ENCODE data around the gene RIBC1.
A peak's percentile ranks its signal among the peaks of the same experiment; 100 is the strongest.
"Not testable (repeated sequence)": the region's sequence is repeated elsewhere in the genome, so short reads cannot be mapped to it uniquely, and the experiment has no call there.

RIBC1 gene

DNA sequence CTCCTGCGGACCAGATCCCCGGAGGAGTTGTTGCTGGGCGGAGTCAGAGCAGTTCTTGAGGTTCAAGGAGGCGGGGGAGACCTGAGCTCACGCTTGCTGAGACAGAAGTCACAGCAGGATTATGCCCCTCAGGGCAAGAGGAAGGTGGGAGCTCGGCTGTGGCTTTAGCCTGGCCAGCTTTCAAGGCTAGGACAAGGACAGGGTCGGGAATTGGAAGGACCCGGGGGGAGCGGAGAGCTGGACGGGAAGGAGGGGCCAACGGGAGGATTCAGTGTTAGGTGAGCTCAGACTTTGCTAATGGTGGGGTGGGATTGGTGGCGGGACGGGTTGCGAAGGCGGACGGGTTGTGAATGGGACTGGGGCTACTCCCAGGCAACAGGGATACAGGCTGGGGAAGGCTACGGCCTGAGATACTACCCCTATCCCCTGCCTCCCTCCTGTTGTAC lies at the start of gene RIBC1:
Gene RIBC1, plus strand, starts transcription at position 13 of the 446 bp plus-strand sequence. CDS start 3,404 bp downstream, outside the sequence.
- DNase-seq = no peak

- no peak for DNase-seq
Observed at GRCh38 chrX:53373307-53373706, 49.4 kb upstream of the RIBC1 start.

DNA sequence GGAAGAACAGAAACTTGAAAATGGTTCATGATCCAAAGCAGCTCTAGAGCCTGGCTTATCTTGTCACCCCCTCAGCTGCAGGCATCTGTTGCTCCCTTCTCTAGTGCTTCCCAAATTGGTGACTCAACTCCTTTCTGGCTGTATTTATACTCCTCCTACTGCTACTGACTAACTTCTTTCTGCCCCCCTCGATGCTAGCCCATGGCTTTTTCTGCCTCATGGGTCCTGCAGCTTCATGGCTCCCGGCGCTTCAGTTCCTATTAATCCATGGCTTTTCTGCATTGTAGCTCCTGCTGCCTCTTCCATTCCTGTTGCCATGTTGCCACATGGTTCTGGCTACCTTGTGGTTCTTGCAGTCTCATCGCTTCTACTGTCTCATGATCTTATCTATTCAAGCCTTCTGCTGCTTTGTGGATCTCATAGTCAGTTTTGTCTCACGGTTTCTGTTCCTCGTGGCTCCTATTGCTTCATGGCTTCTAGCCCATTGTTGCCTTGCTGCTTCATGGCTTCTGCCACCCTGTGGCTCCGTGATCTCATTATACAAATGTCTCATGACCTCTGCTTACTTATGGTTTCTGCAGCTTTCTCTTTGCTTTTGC lies 48.4 kb upstream of the RIBC1 start:
- DNase-seq = no peak

GRCh38 chrX:53374923-53375322 lies 47.8 kb upstream of the RIBC1 start:
- no peak for DNase-seq

- no peak for DNase-seq
Observed at GRCh38 chrX:53376888-53377287, 45.8 kb upstream of the RIBC1 start.

- no peak for DNase-seq
Observed at GRCh38 chrX:53377464-53377863, 45.2 kb upstream of the RIBC1 start.

- DNase-seq = no peak
Observed at GRCh38 chrX:53379008-53379710, 43.5 kb upstream of the RIBC1 start.

- DNase-seq = no peak
Observed at GRCh38 chrX:53379747-53380146, 42.9 kb upstream of the RIBC1 start.

GRCh38 chrX:53383376-53384076 lies 39.1 kb upstream of the RIBC1 start:
- DNase-seq = no peak

DNA sequence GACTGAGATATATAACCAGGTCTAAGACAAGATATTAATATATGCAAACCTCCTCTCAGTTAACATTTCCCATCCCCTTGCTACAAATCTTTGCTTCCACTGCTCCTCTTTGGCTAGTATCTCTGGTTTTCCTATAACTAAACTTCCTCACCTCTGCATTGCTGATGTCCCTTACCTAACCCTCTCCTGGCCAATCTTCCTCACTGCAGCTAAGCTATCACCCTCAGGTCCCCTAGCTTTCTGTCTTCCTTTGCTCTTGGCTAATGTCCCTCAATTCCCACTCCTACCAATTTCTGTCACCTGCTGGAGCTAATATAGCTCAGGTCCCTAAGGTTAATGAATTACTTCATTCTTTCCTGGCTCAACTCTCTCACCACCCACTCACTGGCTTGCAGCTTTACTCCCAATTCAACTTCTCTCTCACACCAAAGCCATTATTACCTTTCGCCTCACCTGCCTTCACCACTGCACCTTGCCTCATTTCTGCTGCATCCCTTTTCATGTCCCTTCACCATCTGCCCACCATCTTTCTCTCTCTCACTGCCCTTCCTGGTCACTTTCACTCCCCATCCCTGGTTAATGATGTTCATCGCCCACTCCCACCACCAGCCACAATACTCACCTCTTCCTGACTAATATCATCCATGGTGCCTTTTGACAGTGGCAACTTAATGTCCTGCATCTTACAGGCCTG lies 26.9 kb upstream of the RIBC1 start:
- no peak for DNase-seq

DNA sequence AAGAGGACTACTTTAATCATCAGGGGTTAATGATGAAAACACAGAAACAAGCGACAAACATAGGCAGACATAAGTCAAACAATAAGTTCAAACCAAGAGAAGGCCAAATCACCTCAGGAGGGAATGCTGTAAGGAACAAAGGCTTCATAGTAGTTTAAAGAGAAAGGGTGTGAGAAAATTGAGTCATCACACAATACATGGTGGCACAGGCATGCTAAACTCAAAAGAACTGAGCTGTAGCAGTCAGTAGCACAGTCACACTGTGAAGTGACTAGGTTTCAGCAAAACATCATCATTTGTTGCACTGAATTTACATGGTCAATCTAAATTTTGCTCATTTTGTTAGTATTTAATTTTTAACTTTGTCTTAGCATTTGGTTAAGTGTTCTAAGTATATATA lies 24.5 kb upstream of the RIBC1 start:
- no peak for DNase-seq

DNA sequence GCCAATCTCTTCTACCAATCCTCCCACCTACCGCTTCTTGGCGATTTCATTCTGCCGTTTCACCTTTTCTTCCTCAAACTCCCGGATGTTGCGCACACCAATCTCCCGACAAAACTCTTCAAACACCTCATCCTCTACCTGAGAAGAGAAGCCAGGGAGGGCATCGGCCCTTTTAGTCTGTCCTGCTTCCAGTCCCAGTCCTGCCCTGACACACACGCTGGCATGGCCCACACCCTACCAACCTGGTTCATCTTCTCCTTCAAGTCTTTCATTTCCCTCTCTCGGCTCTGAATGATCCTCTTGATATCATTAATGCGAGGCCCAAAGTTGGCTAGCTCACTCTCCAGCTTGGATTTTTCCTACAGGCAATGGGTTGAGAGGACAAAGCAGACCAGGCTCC lies 19.1 kb upstream of the RIBC1 start:
- no peak for DNase-seq

GRCh38 chrX:53412446-53412845 lies 10.2 kb upstream of the RIBC1 start:
- no peak for DNase-seq

- DNase-seq = not testable (repeated sequence)
Observed at GRCh38 chrX:53420351-53420750, 2.3 kb upstream of the RIBC1 start.

- DNase-seq = no peak
Observed at GRCh38 chrX:53421125-53421524, 1.5 kb upstream of the RIBC1 start.

GRCh38 chrX:53421772-53422085 lies 944 bp upstream of the RIBC1 start:
- peak; percentile 45 for DNase-seq

DNA sequence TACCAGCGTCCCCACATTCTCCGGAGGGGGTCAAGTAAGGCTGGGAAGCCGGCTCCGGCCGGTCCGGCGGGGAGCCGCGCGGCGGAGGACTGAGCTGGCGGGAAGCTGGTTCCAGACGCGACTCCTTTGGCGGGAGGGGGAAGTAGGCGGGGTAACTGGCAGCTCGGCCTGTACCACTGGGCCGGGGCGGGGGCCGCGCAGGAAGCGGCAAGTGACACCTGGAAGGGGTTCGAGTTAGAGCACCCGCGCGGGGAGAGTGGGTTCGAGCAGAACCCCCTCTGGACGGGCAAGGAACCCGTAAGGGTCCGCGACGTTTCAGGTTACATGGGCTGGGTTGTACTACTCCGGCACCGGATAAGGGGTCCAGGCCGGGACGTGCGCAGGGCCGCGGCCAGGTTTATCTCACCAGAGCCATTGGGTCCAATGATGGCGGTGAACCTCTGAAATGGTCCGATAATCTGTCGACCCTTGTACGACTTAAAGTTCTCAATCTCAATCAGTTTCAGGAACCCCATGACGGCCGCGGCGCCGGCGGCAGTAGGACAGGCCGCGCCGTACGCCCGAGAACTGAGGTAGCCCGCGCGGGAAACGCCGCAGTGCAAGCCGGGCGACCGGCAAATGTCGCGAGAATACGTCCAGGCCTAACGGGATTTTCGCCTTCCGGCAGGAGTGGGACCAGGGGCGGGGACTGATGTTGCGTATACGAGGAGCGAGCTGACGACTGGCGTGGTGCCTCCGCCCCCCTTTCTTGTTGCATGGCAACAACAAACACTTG lies 400 bp upstream of the RIBC1 start, which contains the start of gene SMC1A:
Gene SMC1A, minus strand, starts transcription at position 569 of the 775 bp plus-strand sequence. Its CDS starts 54 bp downstream, at position 515.
- DNase-seq = peak; percentile 98

DNA sequence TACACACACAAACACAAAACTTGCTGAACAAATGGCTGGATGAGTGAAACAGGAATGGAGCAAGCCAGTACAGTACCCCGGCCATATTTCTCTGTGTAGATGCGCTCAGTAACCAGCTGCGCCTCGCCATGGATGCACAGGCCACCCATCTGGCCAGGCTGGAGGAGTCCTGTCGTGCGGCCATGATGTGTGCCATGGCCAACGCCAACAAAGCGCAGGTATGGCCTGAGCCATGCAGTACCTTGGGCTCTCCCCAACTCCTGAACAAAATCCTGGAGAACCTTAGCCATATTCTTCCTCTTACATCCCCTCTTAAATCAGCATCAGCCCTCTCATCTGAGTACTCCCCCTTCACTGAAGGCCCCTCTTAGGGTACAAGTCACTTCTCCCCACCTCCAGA lies 7.1 kb downstream of the RIBC1 start:
- no peak for DNase-seq

DNA sequence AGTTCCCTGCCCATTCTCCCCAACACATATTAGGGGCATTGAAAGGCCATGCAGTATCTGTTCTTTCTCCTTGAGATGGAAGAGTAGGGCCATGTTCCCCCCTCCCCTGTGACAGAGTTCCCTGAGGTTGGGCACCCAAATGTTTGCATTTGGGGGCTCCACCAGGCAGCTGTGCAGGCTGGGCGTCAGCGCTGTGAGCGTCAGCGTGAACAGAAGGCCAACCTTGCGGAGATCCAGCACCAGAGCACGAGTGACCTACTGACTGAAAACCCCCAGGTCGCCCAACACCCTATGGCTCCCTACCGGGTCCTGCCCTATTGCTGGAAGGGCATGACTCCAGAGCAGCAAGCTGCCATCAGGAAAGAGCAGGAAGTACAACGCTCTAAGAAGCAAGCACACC lies 7.6 kb downstream of the RIBC1 start:
- DNase-seq = no peak

DNA sequence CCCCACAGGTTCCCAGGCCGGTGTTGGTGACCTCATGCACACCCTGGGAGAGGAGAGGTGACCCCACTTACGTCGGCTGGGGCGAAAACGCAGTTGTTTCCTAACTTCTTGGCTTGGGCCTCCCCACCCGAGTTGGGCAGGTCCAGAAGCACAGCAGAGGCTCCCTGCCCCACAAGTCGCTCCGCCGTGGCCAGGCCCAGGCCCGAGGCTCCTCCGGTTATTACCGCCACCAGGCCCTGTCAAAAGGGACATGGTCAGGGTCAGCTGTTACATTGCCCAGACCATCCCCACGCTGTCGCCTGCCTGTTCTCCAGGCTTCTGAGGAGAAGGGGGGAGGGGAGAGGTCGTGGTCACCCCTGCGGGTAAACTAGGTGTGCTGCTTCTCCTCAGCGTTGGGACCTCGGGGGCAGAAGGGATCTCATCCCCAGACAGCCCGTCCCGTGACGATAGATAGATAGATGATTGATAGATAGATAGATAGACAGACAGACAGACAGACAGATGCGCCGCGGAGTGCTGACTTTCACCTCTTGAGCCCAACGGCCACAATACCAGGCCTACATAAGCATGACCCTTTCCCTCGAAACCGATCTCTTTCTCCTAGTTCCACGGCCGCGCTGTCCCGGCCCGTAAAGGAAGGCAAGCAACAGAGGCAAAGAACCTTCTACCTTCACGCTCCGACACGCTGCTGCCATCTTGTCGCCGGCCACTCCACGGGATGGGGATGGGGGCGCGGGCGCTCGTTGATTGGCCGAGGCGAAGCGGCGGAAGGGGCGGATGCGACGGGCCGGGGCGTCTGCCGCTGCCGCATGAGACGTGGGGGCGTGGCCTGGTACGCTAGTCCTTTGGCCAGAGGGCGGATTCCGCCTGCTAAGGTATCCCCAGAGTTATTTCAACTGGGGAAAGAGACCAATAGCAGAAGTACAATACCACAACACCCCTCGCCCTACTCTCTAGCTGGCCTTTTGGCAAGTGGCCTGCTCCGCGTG lies 11.3 kb downstream of the RIBC1 start, which contains the start of gene HSD17B10:
Gene HSD17B10, minus strand, starts transcription at position 720 of the 989 bp plus-strand sequence. Its CDS starts 25 bp downstream, at position 695.
- DNase-seq = peak; percentile 75

DNA sequence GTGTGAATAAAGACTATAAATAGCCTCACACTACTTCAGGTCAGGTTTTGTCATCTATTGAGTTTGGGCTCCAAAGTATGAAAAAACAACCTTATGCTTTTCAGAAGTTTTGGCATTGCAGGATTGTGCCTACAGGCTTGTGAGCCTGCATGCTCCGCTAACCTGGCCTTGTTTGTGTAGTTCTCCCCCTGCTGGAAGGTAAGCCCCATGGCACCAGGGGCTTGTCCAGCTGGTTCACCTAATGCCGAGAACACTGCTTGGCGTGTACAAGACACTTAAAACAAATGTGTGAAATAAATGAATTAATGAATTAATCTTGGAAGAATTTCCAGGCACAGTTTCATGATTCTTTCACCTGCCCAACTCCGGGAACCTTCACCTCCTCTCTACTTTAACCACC lies 13.3 kb downstream of the RIBC1 start:
- DNase-seq = peak; percentile 54

Data from NCI-H1092 (cell line).